ENCODE measurements around the gene NTSR1. TPM values are rescaled to one million over a fixed set of nuclear protein-coding genes. Genes with fewer than 3 reads are reported as not detected.

Gene NTSR1
- total RNA-seq, 1 donor: under 0.01 TPM

DNA sequence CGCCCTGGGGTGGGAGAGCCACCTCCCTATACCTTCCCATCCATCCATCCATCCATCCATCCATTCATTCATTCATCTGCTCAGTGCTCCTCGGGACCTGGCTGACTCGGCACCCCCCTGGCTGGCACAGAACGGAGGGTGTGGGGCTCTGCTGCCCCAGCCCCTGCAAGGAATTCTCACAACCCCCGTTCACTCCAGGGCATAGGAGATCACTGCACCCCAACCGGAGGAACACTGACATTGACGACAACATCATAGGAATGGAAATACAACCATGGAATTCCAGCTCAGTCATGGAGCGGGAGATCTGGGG, 59.6 kb downstream of the NTSR1 start:
- DNase-seq (ENCODE audit: low read depth): no peak
- TF ChIP-seq, protein P1, sequence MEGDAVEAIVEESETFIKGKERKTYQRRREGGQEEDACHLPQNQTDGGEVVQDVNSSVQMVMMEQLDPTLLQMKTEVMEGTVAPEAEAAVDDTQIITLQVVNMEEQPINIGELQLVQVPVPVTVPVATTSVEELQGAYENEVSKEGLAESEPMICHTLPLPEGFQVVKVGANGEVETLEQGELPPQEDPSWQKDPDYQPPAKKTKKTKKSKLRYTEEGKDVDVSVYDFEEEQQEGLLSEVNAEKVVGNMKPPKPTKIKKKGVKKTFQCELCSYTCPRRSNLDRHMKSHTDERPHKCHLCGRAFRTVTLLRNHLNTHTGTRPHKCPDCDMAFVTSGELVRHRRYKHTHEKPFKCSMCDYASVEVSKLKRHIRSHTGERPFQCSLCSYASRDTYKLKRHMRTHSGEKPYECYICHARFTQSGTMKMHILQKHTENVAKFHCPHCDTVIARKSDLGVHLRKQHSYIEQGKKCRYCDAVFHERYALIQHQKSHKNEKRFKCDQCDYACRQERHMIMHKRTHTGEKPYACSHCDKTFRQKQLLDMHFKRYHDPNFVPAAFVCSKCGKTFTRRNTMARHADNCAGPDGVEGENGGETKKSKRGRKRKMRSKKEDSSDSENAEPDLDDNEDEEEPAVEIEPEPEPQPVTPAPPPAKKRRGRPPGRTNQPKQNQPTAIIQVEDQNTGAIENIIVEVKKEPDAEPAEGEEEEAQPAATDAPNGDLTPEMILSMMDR (IDR thresholded peaks at IDR 0.05; ENCODE audit: insufficient read depth, low read depth, low read length): no peak
- no peak overlapping the region for H3K4me3 ChIP-seq (ENCODE audit: low read depth, low read length)

GRCh38 chr20:62768551-62769287, 60.1 kb downstream of the NTSR1 start:
- TF ChIP-seq, protein P1 (IDR thresholded peaks at IDR 0.05; ENCODE audit: insufficient read depth, low read depth, low read length): no peak
- peak; percentile 56 for DNase-seq (ENCODE audit: low read depth)
- no peak overlapping the region for H3K4me3 ChIP-seq (ENCODE audit: low read depth, low read length)

DNA sequence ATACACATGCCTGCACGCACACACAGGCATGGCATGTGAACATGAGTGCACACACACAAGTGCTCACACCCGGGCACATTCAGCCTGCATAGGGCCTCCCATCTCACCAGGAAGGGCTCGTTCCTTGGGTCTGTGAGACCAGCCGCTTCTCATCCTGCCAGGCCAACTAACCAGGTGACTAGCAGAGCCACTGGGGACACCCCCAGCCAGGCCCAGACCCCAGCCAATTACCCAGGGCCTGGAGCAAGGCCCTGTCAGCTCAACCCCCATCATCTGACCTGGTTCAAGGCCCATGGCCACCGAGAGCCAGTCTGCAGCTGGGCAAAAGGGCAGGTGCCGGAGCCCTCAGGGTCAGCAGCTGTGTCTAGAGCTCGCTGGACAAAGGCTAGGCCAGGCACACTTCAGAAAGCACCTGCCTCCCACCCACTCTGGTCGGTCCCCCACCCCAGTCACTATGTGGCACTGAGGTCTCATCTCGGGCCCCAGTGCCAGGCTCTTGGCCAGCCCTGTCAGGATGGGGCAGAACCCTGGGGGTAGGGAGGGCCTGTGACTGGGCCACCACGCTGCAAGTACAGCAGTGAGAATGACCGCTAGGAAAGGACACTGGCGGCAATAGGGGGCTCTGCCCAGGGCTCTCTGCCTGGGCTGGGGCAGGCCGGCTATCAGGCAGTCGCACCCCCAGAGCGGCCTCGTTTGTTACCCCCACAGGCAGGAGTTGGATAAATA, 60.9 kb downstream of the NTSR1 start:
- no peak for DNase-seq (ENCODE audit: low read depth)
- TF ChIP-seq, protein P1 (IDR thresholded peaks at IDR 0.05; ENCODE audit: insufficient read depth, low read depth, low read length): no peak
- H3K4me3 ChIP-seq (ENCODE audit: low read depth, low read length): no peak overlapping the region

DNA sequence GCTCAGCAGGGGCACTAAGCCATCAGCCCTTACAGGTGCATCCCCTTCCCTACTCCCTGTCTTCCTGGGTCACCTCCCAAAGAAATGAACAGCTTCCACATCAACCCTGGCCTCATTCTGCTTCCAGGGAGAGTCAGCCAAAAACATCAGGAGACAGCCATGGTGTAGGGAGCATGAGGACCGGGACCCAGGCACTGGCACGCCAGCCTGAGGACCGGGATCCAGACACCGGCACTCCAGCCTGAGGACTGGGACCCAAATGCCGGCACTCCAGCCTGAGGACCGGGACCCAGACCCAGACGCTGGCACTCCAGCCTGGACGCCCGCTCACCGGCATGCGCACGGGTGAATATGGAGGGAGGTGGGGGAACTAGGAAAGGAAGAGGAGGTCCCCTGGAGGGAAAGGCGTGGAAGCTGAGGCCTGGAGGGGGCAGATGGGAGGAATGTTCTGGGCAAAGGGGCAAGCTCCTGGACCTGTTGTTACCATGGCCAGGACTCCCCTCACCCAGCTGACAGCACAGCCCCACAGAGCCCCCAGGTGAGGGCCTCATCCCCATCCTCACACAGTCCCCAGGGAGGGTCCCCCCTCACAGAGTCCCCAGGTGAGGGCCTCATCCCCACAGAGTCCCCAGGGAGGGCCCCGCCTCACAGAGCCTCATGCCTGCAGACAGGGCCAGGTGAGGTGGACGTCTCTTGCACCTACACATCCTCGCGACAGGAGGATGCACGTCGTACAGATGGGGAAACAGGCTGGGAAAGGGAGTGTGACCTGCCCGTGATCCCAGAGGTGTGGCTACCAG, 61.7 kb downstream of the NTSR1 start:
- TF ChIP-seq, protein P1 (IDR thresholded peaks at IDR 0.05; ENCODE audit: insufficient read depth, low read depth, low read length): no peak
- no peak overlapping the region for H3K4me3 ChIP-seq (ENCODE audit: low read depth, low read length)
- DNase-seq (ENCODE audit: low read depth): no peak

DNA sequence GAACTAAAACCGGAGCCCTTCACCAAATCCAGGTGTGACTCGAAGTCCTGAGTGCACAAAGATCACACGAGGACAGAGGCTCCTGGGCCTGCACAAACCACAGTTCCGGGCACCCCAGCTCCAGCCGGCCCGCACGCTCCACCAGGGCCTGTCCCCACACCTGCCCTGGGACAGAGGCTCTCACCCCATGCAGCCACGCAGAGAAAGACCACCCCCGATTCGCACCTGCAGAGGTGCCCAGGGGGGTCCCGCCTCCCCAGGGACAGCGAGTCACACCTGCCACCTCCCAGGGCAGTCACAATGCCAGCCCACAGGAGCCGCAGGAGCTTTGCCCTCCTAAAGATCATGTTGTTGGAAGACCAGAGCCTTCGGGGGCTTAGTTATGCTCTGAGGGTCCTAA, 62.3 kb downstream of the NTSR1 start:
- H3K4me3 ChIP-seq (ENCODE audit: low read depth, low read length): no peak overlapping the region
- DNase-seq (ENCODE audit: low read depth): no peak
- TF ChIP-seq, protein P1 (IDR thresholded peaks at IDR 0.05; ENCODE audit: insufficient read depth, low read depth, low read length): no peak

GRCh38 chr20:62771396-62772102, 62.9 kb downstream of the NTSR1 start:
- no peak overlapping the region for H3K4me3 ChIP-seq (ENCODE audit: low read depth, low read length)
- TF ChIP-seq, protein P1 (IDR thresholded peaks at IDR 0.05; ENCODE audit: insufficient read depth, low read depth, low read length): no peak
- DNase-seq (ENCODE audit: low read depth): no peak
